NCI-H1092 (cell line): ENCODE measurements around the gene PROC.
A peak's percentile ranks its signal among the peaks of the same experiment; 100 is the strongest.

Experiments used
- DNase-seq: peaks from one replicate; lab custom pipeline; 2025; lab: John Stamatoyannopoulos, UW

The PROC gene

GRCh38 chr2:127418300-127419111 lies at the start of gene PROC:
Gene PROC (plus strand): TSS chr2:127418427. CDS start chr2:127419943, 1,516 bp downstream.
- DNase-seq, result no peak

GRCh38 chr2:127370010-127370409 lies 48.2 kb upstream of the PROC start:
- DNase-seq, result no peak

- DNase-seq, result no peak
Measured at GRCh38 chr2:127371037-127371436, 47.2 kb upstream of the PROC start.

- no peak for DNase-seq
Measured at GRCh38 chr2:127373362-127374083, 44.7 kb upstream of the PROC start.

- no peak for DNase-seq
Measured at GRCh38 chr2:127376257-127376656, 42.0 kb upstream of the PROC start.

- DNase-seq, result no peak
Measured at GRCh38 chr2:127377262-127377661, 41.0 kb upstream of the PROC start.

GRCh38 chr2:127378720-127379119 lies 39.5 kb upstream of the PROC start:
- DNase-seq, result no peak

GRCh38 chr2:127379712-127380355 lies 38.4 kb upstream of the PROC start:
- DNase-seq, result no peak

- DNase-seq, result no peak
Measured at GRCh38 chr2:127381762-127382161, 36.5 kb upstream of the PROC start.

- no peak for DNase-seq
Measured at GRCh38 chr2:127382831-127383230, 35.4 kb upstream of the PROC start.

- DNase-seq, result no peak
Measured at GRCh38 chr2:127384529-127384928, 33.7 kb upstream of the PROC start.

GRCh38 chr2:127386246-127386645 lies 32.0 kb upstream of the PROC start:
- DNase-seq, result no peak

GRCh38 chr2:127386764-127387654 lies 31.2 kb upstream of the PROC start:
- DNase-seq, result peak; percentile 70

GRCh38 chr2:127387655-127388422 lies 30.4 kb upstream of the PROC start, which contains the start of gene MAP3K2:
Gene MAP3K2 (minus strand): TSS chr2:127387975. CDS start chr2:127343129, 44,846 bp downstream.
- DNase-seq, result peak; percentile 85

- DNase-seq, result no peak
Measured at GRCh38 chr2:127388423-127389164, 29.6 kb upstream of the PROC start.

- DNase-seq, result no peak
Measured at GRCh38 chr2:127389778-127390435, 28.3 kb upstream of the PROC start.

GRCh38 chr2:127392133-127392827 lies 25.9 kb upstream of the PROC start:
- DNase-seq, result no peak

- no peak for DNase-seq
Measured at GRCh38 chr2:127392828-127393578, 25.2 kb upstream of the PROC start.
